CD4-positive, CD25-positive, alpha-beta regulatory T cell (primary cell): ENCODE results near the gene PGM5. TPM values are rescaled to one million over a fixed set of nuclear protein-coding genes. Genes with fewer than 3 reads are reported as not detected.

Experiments
- ATAC-seq, 2 donors: fragments of 150-1000 bp; cut with Tn5 transposase; one replicate each; pipeline ENCODE4 v1.10.0; 2021; ENCODE audit warnings: low read depth in 2 of 2, moderate number of reproducible peaks in 2 of 2, moderate library complexity in 1 of 2
- DNase-seq, 3 donors: peaks; one replicate each; pipeline versions ENCODE4 v3.0.0 to v3.0.0-alpha.2; 2012 to 2022; ENCODE audit warnings: mixed read lengths in 1 of 3
- H3K27ac ChIP-seq: one replicate; pipeline ENCODE4 v1.7.0; 2013; ENCODE audit warnings: mild to moderate bottlenecking, low read length; ENCODE audit not compliant: insufficient read depth, poor library complexity, severe bottlenecking
- H3K27me3 ChIP-seq: one replicate; pipeline ENCODE4 v1.7.0; 2013; ENCODE audit warnings: low read length; ENCODE audit not compliant: control insufficient read depth, insufficient read depth
- H3K36me3 ChIP-seq: one replicate; pipeline ENCODE4 v1.7.0; 2013; ENCODE audit warnings: mild to moderate bottlenecking, low read length, moderate library complexity; ENCODE audit not compliant: control insufficient read depth, insufficient read depth
- H3K4me1 ChIP-seq: 2 replicates; pipeline ENCODE4 v1.7.0; 2013; ENCODE audit warnings: mild to moderate bottlenecking, low read length; ENCODE audit not compliant: insufficient read depth, control insufficient read depth, poor library complexity, severe bottlenecking
- H3K4me3 ChIP-seq: one replicate; pipeline ENCODE4 v1.7.0; 2013; ENCODE audit warnings: low read depth, mild to moderate bottlenecking, low read length, moderate library complexity
- H3K9me3 ChIP-seq, 2 experiments: 1 replicate in 1 of 2; 2 replicates in 1 of 2; pipeline ENCODE4 v1.7.0; 2013; ENCODE audit warnings: low read length in 2 of 2, mild to moderate bottlenecking in 1 of 2, moderate library complexity in 1 of 2; ENCODE audit not compliant: control insufficient read depth in 2 of 2
- H3K27ac Mint-ChIP-seq, 3 donors: one replicate each; pipeline ENCODE4 v1.8.0; 2020 to 2022; ENCODE audit warnings: mild to moderate bottlenecking in 3 of 3, mixed read lengths in 3 of 3, moderate library complexity in 2 of 3
- H3K27me3 Mint-ChIP-seq: one replicate; pipeline ENCODE4 v1.8.0; 2022; ENCODE audit warnings: mild to moderate bottlenecking, mixed read lengths
- H3K36me3 Mint-ChIP-seq: one replicate; pipeline ENCODE4 v1.8.0; 2020; ENCODE audit warnings: mixed read lengths
- H3K4me1 Mint-ChIP-seq, 4 donors: one replicate each; pipeline ENCODE4 v1.8.0; 2020 to 2022; ENCODE audit warnings: mixed read lengths in 4 of 4, mild to moderate bottlenecking in 1 of 4
- H3K4me3 Mint-ChIP-seq, 4 donors: one replicate each; pipeline ENCODE4 v1.8.0; 2020 to 2022; ENCODE audit warnings: mild to moderate bottlenecking in 4 of 4, mixed read lengths in 4 of 4, moderate library complexity in 3 of 4
- H3K9me3 Mint-ChIP-seq, 7 donors: one replicate each; pipeline ENCODE4 v1.8.0; 2020 to 2022; ENCODE audit warnings: mixed read lengths in 7 of 7, mild to moderate bottlenecking in 3 of 7, moderate library complexity in 2 of 7
- polyA plus RNA-seq, 4 donors: library from polyadenylated mRNA; unstranded; fragments of 300-500 nt; fragmentation: Illumina TruSeq; gene quantifications; one replicate each; pipeline ENCODE4 v1.2.3, GENCODE V29; 2021
- total RNA-seq: library from RNA; stranded (reverse); gene quantifications from one replicate; pipeline ENCODE4 v1.2.3, GENCODE V29; 2022

PGM5 gene
- total and polyA plus RNA-seq, 5 donors from 2014 or later = not detected

DNA sequence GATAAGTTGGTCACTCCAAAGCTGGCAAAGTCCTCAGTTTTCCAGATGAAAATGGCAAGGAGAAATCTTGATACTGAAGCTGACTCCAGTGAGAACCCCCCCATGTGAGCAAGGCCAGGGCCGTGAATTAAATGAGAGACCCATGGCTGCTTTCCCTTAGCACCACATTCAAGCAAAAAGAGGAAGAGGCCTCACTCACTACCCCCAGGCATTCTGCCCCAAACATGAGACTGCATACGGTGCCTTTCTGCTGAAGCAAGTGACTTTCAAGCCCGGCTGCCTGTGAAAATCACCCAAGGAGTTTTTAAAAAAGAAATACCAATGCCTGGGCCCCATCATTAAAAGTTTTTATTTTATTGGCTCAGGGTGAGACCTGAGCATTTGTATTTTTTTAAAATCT lies 117.4 kb downstream of the PGM5 start:
- Mint-ChIP-seq H3K4me1 (no peaks in the 10 kb centered on the region), H3K9me3 (peaks cover 0 to 9% (median 1%) of the 10 kb centered on the region in 7 donors)

GRCh38 chr9:68476422-68476821 lies 120.0 kb downstream of the PGM5 start:
- H3K4me1 ChIP-seq = no peaks in the 10 kb centered on the region
- no peaks in the 10 kb centered on the region for H3K27me3 ChIP-seq
- no peak overlapping the region for H3K4me3 ChIP-seq
- Mint-ChIP-seq H3K9me3 (peaks cover 0 to 9% (median 0%) of the 10 kb centered on the region in 7 donors), H3K27me3 (peaks cover 5% of the 10 kb centered on the region), H3K36me3 (no peaks in the 10 kb centered on the region), H3K27ac (no peak overlapping the region), H3K4me1 (no peaks in the 10 kb centered on the region), H3K4me3 (no peak overlapping the region)
- H3K9me3 ChIP-seq = no peaks in the 10 kb centered on the region
- no peaks in the 10 kb centered on the region for H3K36me3 ChIP-seq
- no peak for ATAC-seq
- no peak for DNase-seq
- no peak overlapping the region for H3K27ac ChIP-seq

More for the DNA sequence above, 117.4 kb downstream of the PGM5 start:
- Histone ChIP-seq H3K4me1 (no peaks in the 10 kb centered on the region), H3K27me3 (no peaks in the 10 kb centered on the region), H3K27ac (no peak overlapping the region), H3K9me3 (no peaks in the 10 kb centered on the region), H3K36me3 (no peaks in the 10 kb centered on the region), H3K4me3 (no peak overlapping the region)
- Mint-ChIP-seq H3K27me3 (peaks cover 5% of the 10 kb centered on the region), H3K27ac (no peak overlapping the region), H3K36me3 (peaks cover 3% of the 10 kb centered on the region), H3K4me3 (no peak overlapping the region)
- ATAC-seq = no peak
- DNase-seq = no peak

DNA sequence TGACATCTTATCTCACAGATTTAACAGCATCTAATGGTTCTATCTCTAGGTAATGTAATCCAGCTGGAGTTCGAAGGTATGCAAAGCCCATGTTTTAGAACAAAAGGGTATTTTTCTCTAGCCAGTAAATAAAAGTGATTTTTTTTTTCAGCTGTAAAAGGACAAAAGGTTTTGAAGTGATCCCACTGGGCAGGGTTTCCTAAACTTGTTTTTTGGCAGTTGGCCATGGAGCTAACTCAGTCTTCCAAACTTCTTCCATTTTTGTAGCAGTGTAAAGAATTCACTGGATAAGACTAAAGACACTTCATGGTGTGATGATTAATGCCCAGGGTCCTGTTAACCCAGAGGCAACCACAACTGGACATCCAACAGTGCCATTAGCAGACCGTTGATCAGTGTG lies 120.4 kb downstream of the PGM5 start:
- no peak overlapping the region for H3K4me3 Mint-ChIP-seq
- H3K4me3 ChIP-seq = no peak overlapping the region

DNA sequence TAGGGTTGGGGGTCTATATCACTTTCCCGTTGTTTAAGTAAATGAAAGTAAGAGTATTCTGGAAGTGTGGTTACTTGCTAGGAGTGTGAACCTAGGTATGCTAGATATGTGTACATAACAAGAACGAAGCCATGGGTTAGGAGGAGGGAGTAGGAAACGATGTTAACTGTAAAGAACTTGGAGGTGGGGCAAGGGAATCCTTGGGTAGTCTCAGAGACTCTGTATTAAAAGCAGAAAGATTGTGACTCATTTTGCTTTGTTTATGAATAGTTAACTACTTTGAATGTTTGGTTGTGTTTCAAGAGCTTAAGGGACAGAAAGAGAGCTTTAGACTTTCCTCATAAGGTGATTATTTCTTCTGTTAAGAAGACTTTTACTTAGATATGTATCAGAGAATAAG lies 124.4 kb downstream of the PGM5 start:
- Histone ChIP-seq H3K27ac (no peak overlapping the region), H3K4me3 (no peak overlapping the region), H3K4me1 (no peaks in the 10 kb centered on the region), H3K27me3 (no peaks in the 10 kb centered on the region), H3K9me3 (no peaks in the 10 kb centered on the region), H3K36me3 (no peaks in the 10 kb centered on the region)
- no peak for DNase-seq
- Mint-ChIP-seq H3K27ac (no peak overlapping the region), H3K36me3 (no peaks in the 10 kb centered on the region), H3K4me3 (no peak overlapping the region), H3K9me3 (peaks cover 0 to 8% (median 2%) of the 10 kb centered on the region in 7 donors), H3K4me1 (no peaks in the 10 kb centered on the region), H3K27me3 (peaks cover 5% of the 10 kb centered on the region)
- ATAC-seq = no peak

More for the DNA sequence above, 120.4 kb downstream of the PGM5 start:
- H3K9me3 Mint-ChIP-seq = peaks cover 0 to 9% (median 0%) of the 10 kb centered on the region in 7 donors
- no peak overlapping the region for H3K27ac Mint-ChIP-seq
- no peaks in the 10 kb centered on the region for H3K9me3 ChIP-seq
- no peaks in the 10 kb centered on the region for H3K27me3 ChIP-seq
- no peaks in the 10 kb centered on the region for H3K4me1 Mint-ChIP-seq
- no peak for DNase-seq
- H3K27me3 Mint-ChIP-seq = peaks cover 5% of the 10 kb centered on the region
- H3K27ac ChIP-seq = no peak overlapping the region
- no peaks in the 10 kb centered on the region for H3K36me3 Mint-ChIP-seq
- H3K4me1 ChIP-seq = no peaks in the 10 kb centered on the region
- H3K36me3 ChIP-seq = no peaks in the 10 kb centered on the region
- ATAC-seq = no peak

DNA sequence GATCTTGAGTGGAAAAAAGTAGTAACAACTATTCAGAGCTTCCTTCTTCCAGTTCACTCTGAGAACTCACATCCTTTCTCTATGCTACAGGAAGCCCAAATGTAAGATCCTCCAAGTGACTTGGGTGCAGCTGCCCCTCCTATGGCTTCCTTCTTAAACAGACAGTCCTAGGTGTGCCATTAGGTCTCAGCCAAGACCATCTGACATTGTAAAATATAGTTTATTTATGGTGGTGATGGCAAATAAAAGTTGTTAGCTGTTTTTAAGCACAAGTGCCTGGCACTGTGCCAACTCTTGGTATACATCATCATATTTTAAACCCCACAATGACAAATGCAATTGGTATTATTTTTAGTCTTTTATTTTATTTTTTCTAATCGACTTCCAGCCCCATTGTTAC lies 126.1 kb downstream of the PGM5 start:
- H3K4me1 ChIP-seq = no peaks in the 10 kb centered on the region
- Mint-ChIP-seq H3K27ac (no peak overlapping the region), H3K9me3 (peaks cover 0 to 12% (median 5%) of the 10 kb centered on the region in 7 donors), H3K4me1 (no peaks in the 10 kb centered on the region), H3K4me3 (no peak overlapping the region), H3K36me3 (no peaks in the 10 kb centered on the region), H3K27me3 (no peaks in the 10 kb centered on the region)
- peaks cover 0 to 2% of the 10 kb centered on the region in 2 experiments for H3K9me3 ChIP-seq
- DNase-seq (peak in 1 of 3 donors; percentile 1), ATAC-seq (no peak)
- no peaks in the 10 kb centered on the region for H3K27me3 ChIP-seq
- no peak overlapping the region for H3K4me3 ChIP-seq
- H3K36me3 ChIP-seq = no peaks in the 10 kb centered on the region
- H3K27ac ChIP-seq = no peak overlapping the region

DNA sequence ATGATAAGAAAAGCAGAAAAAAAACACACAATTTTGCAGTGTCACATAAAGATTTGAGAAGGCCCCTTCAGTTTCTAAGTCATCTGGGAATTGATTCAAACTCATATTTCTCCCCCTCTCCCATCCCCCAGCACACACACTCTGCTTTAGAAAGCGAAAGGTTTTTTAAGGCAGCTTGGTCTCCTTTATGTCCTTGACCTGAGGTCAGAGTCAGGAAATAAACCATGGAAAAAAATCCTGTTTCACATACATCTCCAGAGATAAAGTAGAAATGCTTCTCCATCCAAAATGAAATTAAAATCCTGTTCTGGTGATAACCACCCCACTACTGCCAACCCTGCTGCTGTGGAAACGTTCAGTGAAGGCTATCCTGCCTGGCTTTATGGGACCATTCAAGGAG lies 131.7 kb downstream of the PGM5 start:
- H3K27ac ChIP-seq = no peak overlapping the region
- ATAC-seq = no peak
- H3K27me3 Mint-ChIP-seq = peaks cover 11% of the 10 kb centered on the region

DNA sequence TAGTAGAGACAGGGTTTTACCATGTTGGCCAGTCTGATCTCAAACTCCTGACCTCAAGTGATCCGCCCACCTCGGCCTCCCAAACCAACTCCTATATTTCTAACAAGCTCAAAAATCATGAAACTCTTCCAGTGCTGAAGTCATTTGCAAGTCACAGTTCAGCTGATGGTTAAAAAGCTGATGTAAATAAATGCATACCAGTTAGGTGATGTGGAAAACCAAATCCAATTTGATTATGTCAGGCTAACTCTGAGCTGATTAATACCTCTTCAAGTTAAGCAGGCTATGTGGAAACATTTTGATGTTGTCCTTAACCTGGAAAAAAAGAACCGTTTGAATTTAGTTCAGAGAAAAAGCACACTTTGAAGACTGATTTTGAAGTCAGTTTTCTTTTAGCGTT lies 133.2 kb downstream of the PGM5 start:
- Mint-ChIP-seq H3K4me1 (no peaks in the 10 kb centered on the region), H3K9me3 (peaks cover 0 to 12% (median 5%) of the 10 kb centered on the region in 7 donors), H3K27ac (no peak overlapping the region), H3K4me3 (no peak overlapping the region), H3K27me3 (peaks cover 16% of the 10 kb centered on the region), H3K36me3 (no peaks in the 10 kb centered on the region)
- ATAC-seq (no peak), DNase-seq (no peak)
- H3K4me1 ChIP-seq = no peaks in the 10 kb centered on the region
- H3K27ac ChIP-seq = no peak overlapping the region
- peaks cover 3% of the 10 kb centered on the region for H3K27me3 ChIP-seq
- peaks cover 0 to 2% of the 10 kb centered on the region in 2 experiments for H3K9me3 ChIP-seq
- no peaks in the 10 kb centered on the region for H3K36me3 ChIP-seq
- no peak overlapping the region for H3K4me3 ChIP-seq

More for the DNA sequence above, 131.7 kb downstream of the PGM5 start:
- Mint-ChIP-seq H3K4me1 (no peaks in the 10 kb centered on the region), H3K36me3 (no peaks in the 10 kb centered on the region), H3K4me3 (no peak overlapping the region), H3K9me3 (peaks cover 0 to 12% (median 5%) of the 10 kb centered on the region in 7 donors), H3K27ac (no peak overlapping the region)
- H3K4me3 ChIP-seq = no peak overlapping the region
- H3K9me3 ChIP-seq = peaks cover 0 to 2% of the 10 kb centered on the region in 2 experiments
- no peaks in the 10 kb centered on the region for H3K27me3 ChIP-seq
- no peaks in the 10 kb centered on the region for H3K36me3 ChIP-seq
- no peaks in the 10 kb centered on the region for H3K4me1 ChIP-seq
- DNase-seq = no peak

- H3K27me3 ChIP-seq = peaks cover 3% of the 10 kb centered on the region
- no peaks in the 10 kb centered on the region for H3K9me3 ChIP-seq
- ATAC-seq (no peak), DNase-seq (no peak)
- H3K4me3 Mint-ChIP-seq = no peak overlapping the region
- no peaks in the 10 kb centered on the region for H3K36me3 Mint-ChIP-seq
- no peaks in the 10 kb centered on the region for H3K36me3 ChIP-seq
- no peak overlapping the region for H3K4me3 ChIP-seq
- H3K27ac Mint-ChIP-seq = no peak overlapping the region
- H3K27ac ChIP-seq = no peak overlapping the region
- no peaks in the 10 kb centered on the region for H3K4me1 Mint-ChIP-seq
- no peaks in the 10 kb centered on the region for H3K4me1 ChIP-seq
- peaks cover 30% of the 10 kb centered on the region for H3K27me3 Mint-ChIP-seq
- peaks cover 0 to 4% (median 0%) of the 10 kb centered on the region in 7 donors for H3K9me3 Mint-ChIP-seq
Observed at GRCh38 chr9:68492806-68493205, 136.4 kb downstream of the PGM5 start.
